Measurements from ENCODE around the gene GAREM1. TPM values are rescaled to one million over a fixed set of nuclear protein-coding genes. Genes with fewer than 3 reads are reported as not detected.

The GAREM1 gene
- total and polyA plus RNA-seq, 4 donors = 1.5 to 7.5 (median 2.0) TPM

- no peaks in the 10 kb centered on the region for H3K27me3 ChIP-seq (ENCODE audit: control insufficient read depth in 4 of 4, insufficient read depth in 4 of 4, low read length in 3 of 4)
- no peaks in the 10 kb centered on the region for H3K4me1 ChIP-seq (ENCODE audit: control insufficient read depth in 4 of 4, insufficient read depth in 4 of 4, low read length in 3 of 4)
- TF ChIP-seq RAD21 (IDR thresholded peaks at IDR 0.05) (no peak), ZBTB33 (IDR thresholded peaks at IDR 0.05) (no peak), FOXA2 (IDR thresholded peaks at IDR 0.05) (no peak), GABPA (IDR thresholded peaks at IDR 0.05 in 1 of 2, conservative IDR thresholded peaks at IDR 0.05 in 1 of 2) (no peak), SP1 (IDR thresholded peaks at IDR 0.05) (no peak), YY1 (IDR thresholded peaks at IDR 0.05) (no peak)
- TF ChIP-seq, protein P1, sequence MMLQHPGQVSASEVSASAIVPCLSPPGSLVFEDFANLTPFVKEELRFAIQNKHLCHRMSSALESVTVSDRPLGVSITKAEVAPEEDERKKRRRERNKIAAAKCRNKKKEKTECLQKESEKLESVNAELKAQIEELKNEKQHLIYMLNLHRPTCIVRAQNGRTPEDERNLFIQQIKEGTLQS (IDR thresholded peaks at IDR 0.05) = no peak
- H3K4me3 ChIP-seq (ENCODE audit: low read depth in 1 of 3, low read length in 3 of 3) = no peak overlapping the region
- H3K9me3 ChIP-seq (ENCODE audit: control insufficient read depth in 4 of 4, low read length in 3 of 4) = no peaks in the 10 kb centered on the region
- no peaks in the 10 kb centered on the region for H3K36me3 ChIP-seq (ENCODE audit: control insufficient read depth in 4 of 4, insufficient read depth in 3 of 4, low read depth in 1 of 4, low read length in 3 of 4)
- WGBS = 74% methylated on average over 3 of the region's 3 CpGs
- H3K9ac ChIP-seq (ENCODE audit: low read depth in 1 of 2, low read length in 2 of 2) = no peak overlapping the region
- H3K27ac ChIP-seq (ENCODE audit: low read depth in 1 of 2, low read length in 2 of 2) = no peak overlapping the region
- no peak for DNase-seq (ENCODE audit: low spot score)
These were observed 219.2 kb downstream of the GAREM1 start for GRCh38 chr18:32251466-32251865.

DNA sequence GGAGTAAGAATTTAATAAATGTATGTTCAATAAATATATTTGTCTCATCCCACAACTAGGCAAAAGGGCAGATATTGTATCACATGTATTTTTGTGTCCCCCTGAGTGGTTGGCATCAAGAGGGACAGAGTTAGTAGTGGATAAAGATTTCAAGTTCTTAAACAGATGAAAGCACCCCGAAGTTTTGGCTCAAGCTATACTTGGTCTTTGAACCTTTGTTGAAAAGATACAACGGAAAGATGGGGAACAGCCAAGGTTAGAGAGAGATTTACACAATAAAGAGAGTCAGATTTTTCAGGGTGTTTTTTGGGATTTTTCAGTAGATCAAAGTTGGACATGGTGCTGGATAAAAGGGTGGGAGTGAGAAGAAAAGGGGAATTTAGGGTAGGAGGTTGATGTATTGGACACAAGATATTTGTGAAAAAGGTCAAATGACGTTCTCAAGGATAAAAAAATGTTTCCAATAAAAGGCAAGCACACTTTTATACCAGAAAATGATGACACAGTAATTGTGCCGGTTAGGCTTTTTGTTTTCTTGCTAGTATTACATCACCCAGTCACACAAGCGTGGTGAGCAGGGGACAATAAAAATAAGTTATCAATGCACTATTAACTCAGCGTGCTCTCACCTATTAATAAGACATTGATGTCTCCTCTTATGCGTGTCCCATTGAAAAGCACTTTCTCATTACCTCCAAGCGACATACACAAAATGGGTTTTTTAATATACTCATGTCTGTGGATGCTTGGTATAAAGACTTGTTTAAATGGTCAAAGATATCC, 221.3 kb downstream of the GAREM1 start:
- TF ChIP-seq, protein P2, sequence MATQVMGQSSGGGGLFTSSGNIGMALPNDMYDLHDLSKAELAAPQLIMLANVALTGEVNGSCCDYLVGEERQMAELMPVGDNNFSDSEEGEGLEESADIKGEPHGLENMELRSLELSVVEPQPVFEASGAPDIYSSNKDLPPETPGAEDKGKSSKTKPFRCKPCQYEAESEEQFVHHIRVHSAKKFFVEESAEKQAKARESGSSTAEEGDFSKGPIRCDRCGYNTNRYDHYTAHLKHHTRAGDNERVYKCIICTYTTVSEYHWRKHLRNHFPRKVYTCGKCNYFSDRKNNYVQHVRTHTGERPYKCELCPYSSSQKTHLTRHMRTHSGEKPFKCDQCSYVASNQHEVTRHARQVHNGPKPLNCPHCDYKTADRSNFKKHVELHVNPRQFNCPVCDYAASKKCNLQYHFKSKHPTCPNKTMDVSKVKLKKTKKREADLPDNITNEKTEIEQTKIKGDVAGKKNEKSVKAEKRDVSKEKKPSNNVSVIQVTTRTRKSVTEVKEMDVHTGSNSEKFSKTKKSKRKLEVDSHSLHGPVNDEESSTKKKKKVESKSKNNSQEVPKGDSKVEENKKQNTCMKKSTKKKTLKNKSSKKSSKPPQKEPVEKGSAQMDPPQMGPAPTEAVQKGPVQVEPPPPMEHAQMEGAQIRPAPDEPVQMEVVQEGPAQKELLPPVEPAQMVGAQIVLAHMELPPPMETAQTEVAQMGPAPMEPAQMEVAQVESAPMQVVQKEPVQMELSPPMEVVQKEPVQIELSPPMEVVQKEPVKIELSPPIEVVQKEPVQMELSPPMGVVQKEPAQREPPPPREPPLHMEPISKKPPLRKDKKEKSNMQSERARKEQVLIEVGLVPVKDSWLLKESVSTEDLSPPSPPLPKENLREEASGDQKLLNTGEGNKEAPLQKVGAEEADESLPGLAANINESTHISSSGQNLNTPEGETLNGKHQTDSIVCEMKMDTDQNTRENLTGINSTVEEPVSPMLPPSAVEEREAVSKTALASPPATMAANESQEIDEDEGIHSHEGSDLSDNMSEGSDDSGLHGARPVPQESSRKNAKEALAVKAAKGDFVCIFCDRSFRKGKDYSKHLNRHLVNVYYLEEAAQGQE (IDR thresholded peaks at IDR 0.05) = no peak
- TF ChIP-seq HNF4G (IDR thresholded peaks at IDR 0.05) (peak; percentile 43), FOXA2 (IDR thresholded peaks at IDR 0.05) (no peak), HNF4A (conservative IDR thresholded peaks at IDR 0.05) (peak in 1 of 2 donors; percentile 82), SP1 (IDR thresholded peaks at IDR 0.05) (peak; percentile 48)
- WGBS = 64% methylated on average over 8 of the region's 8 CpGs
- H3K4me3 ChIP-seq (ENCODE audit: low read depth in 1 of 3, low read length in 3 of 3) = no peak overlapping the region
- DNase-seq (ENCODE audit: low spot score) = no peak
- H3K27ac ChIP-seq (ENCODE audit: low read depth in 1 of 2, low read length in 2 of 2) = no peak overlapping the region
- no peaks in the 10 kb centered on the region for H3K9me3 ChIP-seq (ENCODE audit: control insufficient read depth in 4 of 4, low read length in 3 of 4)
- H3K36me3 ChIP-seq (ENCODE audit: control insufficient read depth in 4 of 4, insufficient read depth in 3 of 4, low read depth in 1 of 4, low read length in 3 of 4) = no peaks in the 10 kb centered on the region
- H3K4me1 ChIP-seq (ENCODE audit: control insufficient read depth in 4 of 4, insufficient read depth in 4 of 4, low read length in 3 of 4) = no peaks in the 10 kb centered on the region
- H3K27me3 ChIP-seq (ENCODE audit: control insufficient read depth in 4 of 4, insufficient read depth in 4 of 4, low read length in 3 of 4) = no peaks in the 10 kb centered on the region
- no peak overlapping the region for H3K9ac ChIP-seq (ENCODE audit: low read depth in 1 of 2, low read length in 2 of 2)

- no peaks in the 10 kb centered on the region for H3K36me3 ChIP-seq (ENCODE audit: control insufficient read depth in 4 of 4, insufficient read depth in 3 of 4, low read depth in 1 of 4, low read length in 3 of 4)
- H3K4me3 ChIP-seq (ENCODE audit: low read depth in 1 of 3, low read length in 3 of 3) = no peak overlapping the region
- no peak overlapping the region for H3K9ac ChIP-seq (ENCODE audit: low read depth in 1 of 2, low read length in 2 of 2)
- no peaks in the 10 kb centered on the region for H3K27me3 ChIP-seq (ENCODE audit: control insufficient read depth in 4 of 4, insufficient read depth in 4 of 4, low read length in 3 of 4)
- 83% methylated on average over 5 of the region's 5 CpGs for WGBS
- DNase-seq (ENCODE audit: low spot score) = no peak
- TF ChIP-seq RAD21 (IDR thresholded peaks at IDR 0.05) = no peak
- TF ChIP-seq FOXA2 (IDR thresholded peaks at IDR 0.05) = no peak
- no peak for TF ChIP-seq ZBTB33 (IDR thresholded peaks at IDR 0.05)
- no peak for TF ChIP-seq TAF1 (conservative IDR thresholded peaks at IDR 0.05)
- no peak overlapping the region for H3K27ac ChIP-seq (ENCODE audit: low read depth in 1 of 2, low read length in 2 of 2)
- H3K4me1 ChIP-seq (ENCODE audit: control insufficient read depth in 4 of 4, insufficient read depth in 4 of 4, low read length in 3 of 4) = no peaks in the 10 kb centered on the region
- no peaks in the 10 kb centered on the region for H3K9me3 ChIP-seq (ENCODE audit: control insufficient read depth in 4 of 4, low read length in 3 of 4)
These were observed 225.8 kb downstream of the GAREM1 start for GRCh38 chr18:32244881-32245280.
